Endodermal cell (in vitro differentiated cells): ENCODE measurements around the gene ASB6. TPM values are rescaled to one million over a fixed set of nuclear protein-coding genes. Genes with fewer than 3 reads are reported as not detected.

Experiments
- DNase-seq: peaks from one replicate; pipeline ENCODE4 v3.0.0-alpha.2; 2017
- H3K27ac ChIP-seq: 2 replicates; pipeline ENCODE4 v1.5.1; 2013; ENCODE audit warnings: mild to moderate bottlenecking, low read depth, low read length, moderate library complexity
- H3K27me3 ChIP-seq: 2 replicates; pipeline ENCODE4 v1.6.1; 2013; ENCODE audit warnings: mild to moderate bottlenecking, low read length, moderate library complexity; ENCODE audit not compliant: insufficient read depth, control insufficient read depth, poor library complexity, severe bottlenecking
- H3K36me3 ChIP-seq: 2 replicates; pipeline ENCODE4 v1.7.0; 2013; ENCODE audit warnings: mild to moderate bottlenecking, low read length, moderate library complexity; ENCODE audit not compliant: control insufficient read depth, insufficient read depth
- H3K4me1 ChIP-seq: one replicate; pipeline ENCODE4 v1.7.0; 2013; ENCODE audit warnings: low read length; ENCODE audit not compliant: control insufficient read depth, insufficient read depth
- H3K4me3 ChIP-seq: 2 replicates; pipeline ENCODE4 v1.5.1; 2013; ENCODE audit warnings: mild to moderate bottlenecking, low read length, moderate library complexity
- H3K9ac ChIP-seq: 2 replicates; pipeline ENCODE4 v1.6.1; 2013; ENCODE audit warnings: mild to moderate bottlenecking, low read length, moderate library complexity; ENCODE audit not compliant: poor library complexity, severe bottlenecking; ENCODE audit errors: extremely low read depth
- H3K9me3 ChIP-seq: 2 replicates; pipeline ENCODE4 v1.6.1; 2013; ENCODE audit warnings: mild to moderate bottlenecking, low read length, moderate library complexity; ENCODE audit not compliant: control insufficient read depth
- H3K27ac Mint-ChIP-seq: 2 replicates; pipeline ENCODE4 v1.8.0; 2020; ENCODE audit warnings: mixed read lengths
- H3K27me3 Mint-ChIP-seq: 2 replicates; pipeline ENCODE4 v1.8.0; 2021; ENCODE audit warnings: mild to moderate bottlenecking, mixed read lengths; ENCODE audit not compliant: insufficient read depth
- H3K36me3 Mint-ChIP-seq: 2 replicates; pipeline ENCODE4 v1.8.0; 2020; ENCODE audit warnings: low read depth, mixed read lengths
- H3K4me1 Mint-ChIP-seq: 2 replicates; pipeline ENCODE4 v1.8.0; 2020; ENCODE audit warnings: mixed read lengths
- H3K4me3 Mint-ChIP-seq: 2 replicates; pipeline ENCODE4 v1.8.0; 2020; ENCODE audit warnings: mild to moderate bottlenecking, moderate library complexity, mixed read lengths
- H3K9me3 Mint-ChIP-seq: 2 replicates; pipeline ENCODE4 v1.8.0; 2020; ENCODE audit warnings: mild to moderate bottlenecking, mixed read lengths
- CTCF ChIP-seq: fragments of 200-600 bp; sonication (generic); conservative IDR thresholded peaks from 2 replicates; pipeline ENCODE4 v1.5.0; 2021; ENCODE audit warnings: antibody characterized with exemption, mild to moderate bottlenecking
- WGBS, 2 experiments: methylation state at CpG; one replicate each; pipeline versions ENCODE4 v1.1.5 to v1.1.7; 2013; ENCODE audit warnings: missing lambda C conversion rate in 2 of 2, mixed read lengths in 1 of 2; ENCODE audit not compliant: insufficient coverage in 1 of 2, insufficient read length in 1 of 2; 5-methylcytosine and 5-hydroxymethylcytosine counted together
- total RNA-seq, 2 donors: library from RNA; stranded (reverse); fragmentation: NEBNext Ultra II Directional in 1 of 2; extraction: Animal tissue kit (Norgen Biotek cat#: 25700) in 1 of 2; gene quantifications; 2 replicates in 1 of 2; 3 replicates in 1 of 2; pipeline ENCODE4 v1.2.1, GENCODE V29; 2021

ASB6 gene
- total RNA-seq, 2 donors from 2014 or later, result 19.8 to 20.2 TPM

GRCh38 chr9:129614932-129615331 is 27.0 kb downstream of the ASB6 start:
- Histone ChIP-seq H3K4me3 (no peak overlapping the region), H3K27ac (no peak overlapping the region), H3K9me3 (no peaks in the 10 kb centered on the region), H3K27me3 (peaks cover 12% of the 10 kb centered on the region), H3K9ac (no peak overlapping the region), H3K4me1 (no peaks in the 10 kb centered on the region), H3K36me3 (no peaks in the 10 kb centered on the region)
- no peak overlapping the region for H3K4me3 Mint-ChIP-seq
- H3K36me3 Mint-ChIP-seq, result no peaks in the 10 kb centered on the region
- DNase-seq, result no peak
- H3K9me3 Mint-ChIP-seq, result no peaks in the 10 kb centered on the region
- H3K4me1 Mint-ChIP-seq, result peaks cover 2% of the 10 kb centered on the region
- TF ChIP-seq CTCF, result no peak
- 90 to 98% methylated on average over 5 to 10 of the region's 10 CpGs for WGBS, 2 experiments
- H3K27me3 Mint-ChIP-seq, result peaks cover 29% of the 10 kb centered on the region
- no peak overlapping the region for H3K27ac Mint-ChIP-seq

GRCh38 chr9:129613520-129614175 is 28.3 kb downstream of the ASB6 start:
- no peak overlapping the region for H3K4me3 Mint-ChIP-seq
- peaks cover 5% of the 10 kb centered on the region for H3K4me1 Mint-ChIP-seq
- no peaks in the 10 kb centered on the region for H3K9me3 Mint-ChIP-seq
- no peaks in the 10 kb centered on the region for H3K4me1 ChIP-seq
- WGBS, 2 experiments, result 56 to 84% methylated on average over 6 to 19 of the region's 19 CpGs
- peaks cover 18% of the 10 kb centered on the region for H3K27me3 Mint-ChIP-seq
- no peak overlapping the region for H3K4me3 ChIP-seq
- H3K27ac Mint-ChIP-seq, result no peak overlapping the region
- H3K27me3 ChIP-seq, result no peaks in the 10 kb centered on the region
- no peak for DNase-seq
- no peak for TF ChIP-seq CTCF
- no peaks in the 10 kb centered on the region for H3K36me3 Mint-ChIP-seq
- no peak overlapping the region for H3K9ac ChIP-seq
- H3K9me3 ChIP-seq, result no peaks in the 10 kb centered on the region
- H3K36me3 ChIP-seq, result no peaks in the 10 kb centered on the region
- no peak overlapping the region for H3K27ac ChIP-seq

DNA sequence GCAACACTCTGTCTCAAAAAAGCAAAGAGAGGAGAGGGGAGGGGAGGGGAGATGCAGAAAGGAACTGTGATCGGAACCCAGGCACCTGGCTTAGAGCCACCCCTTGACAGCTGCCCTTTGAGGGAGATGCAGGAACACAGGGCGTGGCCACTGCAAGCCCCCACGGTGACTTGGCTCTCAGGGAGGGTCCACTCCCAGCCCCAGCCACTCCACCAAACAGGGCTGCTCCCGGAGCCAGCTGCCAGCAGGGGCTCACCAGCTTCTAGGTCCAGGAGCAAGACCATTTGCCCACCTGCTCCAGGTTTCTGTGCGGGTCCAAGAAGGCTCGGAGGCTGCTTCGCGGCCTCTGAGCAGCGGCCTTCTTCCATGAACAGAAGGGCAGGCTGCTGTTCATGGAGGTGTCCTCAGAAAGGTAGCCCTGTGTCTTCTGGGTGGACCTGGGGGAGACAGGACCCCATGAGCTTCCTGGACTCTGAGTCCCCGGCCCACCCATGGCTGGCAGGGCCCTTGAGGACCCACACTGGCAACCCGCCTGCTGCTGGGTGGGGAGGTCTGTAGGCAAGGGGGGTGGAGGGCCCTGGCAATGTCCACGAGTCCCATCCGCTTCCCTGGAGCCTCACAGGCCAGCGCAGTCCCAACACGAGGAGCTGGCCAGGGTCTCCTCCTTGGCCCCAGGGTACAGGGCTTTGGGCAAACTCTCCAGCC is 29.0 kb downstream of the ASB6 start:
- TF ChIP-seq CTCF, result no peak
- no peaks in the 10 kb centered on the region for H3K9me3 ChIP-seq
- Mint-ChIP-seq H3K9me3 (no peaks in the 10 kb centered on the region), H3K4me1 (peaks cover 5% of the 10 kb centered on the region), H3K27ac (no peak overlapping the region), H3K36me3 (no peaks in the 10 kb centered on the region), H3K4me3 (no peak overlapping the region), H3K27me3 (peaks cover 13% of the 10 kb centered on the region)
- no peaks in the 10 kb centered on the region for H3K36me3 ChIP-seq
- no peak for DNase-seq
- H3K27me3 ChIP-seq, result no peaks in the 10 kb centered on the region
- 88 to 95% methylated on average over 7 to 15 of the region's 15 CpGs for WGBS, 2 experiments
- H3K4me1 ChIP-seq, result no peaks in the 10 kb centered on the region
- no peak overlapping the region for H3K9ac ChIP-seq
- H3K27ac ChIP-seq, result no peak overlapping the region
- no peak overlapping the region for H3K4me3 ChIP-seq
